ENCODE results near the gene LRP5.

DNA sequence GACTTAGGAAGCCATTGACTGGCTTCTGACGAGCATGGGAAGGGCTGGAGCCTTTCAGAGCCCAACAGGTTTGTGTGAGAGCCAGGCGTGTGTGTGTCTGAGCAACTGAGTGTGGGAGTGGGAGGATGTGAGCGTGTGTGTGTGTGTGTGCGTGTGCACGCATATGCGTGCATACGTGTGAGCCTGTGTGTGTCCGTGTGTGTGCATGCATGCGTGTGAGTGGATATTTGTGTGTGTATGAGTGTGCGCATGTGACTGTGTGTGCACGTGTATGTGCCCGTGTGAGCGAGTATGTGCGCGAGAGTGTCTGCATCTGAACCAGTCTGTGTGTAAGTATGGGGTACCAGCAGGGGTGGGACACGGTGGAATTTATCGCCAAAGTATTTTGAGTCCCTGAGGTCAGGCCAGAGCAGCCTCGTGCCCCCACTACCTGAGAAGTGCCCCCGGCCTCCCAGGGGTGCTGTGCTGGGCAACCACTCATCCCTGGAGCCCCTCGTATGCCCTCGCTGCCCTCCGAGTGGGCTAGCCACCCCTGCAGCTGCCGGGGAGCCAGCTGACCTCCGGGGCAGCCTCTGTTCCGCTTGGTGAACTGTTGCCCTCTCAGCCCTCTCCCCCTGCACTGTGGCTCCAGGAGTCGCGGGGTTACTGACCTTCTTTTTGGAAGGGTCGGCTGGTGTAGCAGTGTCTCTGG lies 38.5 kb downstream of the LRP5 start:
- no peak for TF ChIP-seq GATA2 (IDR thresholded peaks at IDR 0.05; ENCODE audit: low read depth, low read length)
- no peak for TF ChIP-seq GATA3 (IDR thresholded peaks at IDR 0.05; ENCODE audit: low read depth, low read length)

All from SH-SY5Y (cell line).